IMR-90 (cell line): ENCODE data around the gene PHACTR3. TPM values are rescaled to one million over a fixed set of nuclear protein-coding genes. Genes with fewer than 3 reads are reported as not detected.

Source experiments
- ATAC-seq: fragments of 200-7000 bp; cut with Tn5 transposase; 2 replicates; pipeline ENCODE4 v1.9.1; 2020; ENCODE audit warnings: low read depth, mild to moderate bottlenecking, moderate library complexity
- BruUV-seq: library from RNA; stranded (reverse); fragments of 400-500 nt; replicated peaks from 2 replicates; lab custom pipeline; 2021; lab: Mats Ljungman, UMichigan
- CTCF ChIA-PET: fragments of 300-600 bp; formaldehyde crosslinking; extraction: SDS; loops from one replicate; lab custom pipeline; 2021; ENCODE audit warnings: antibody characterized with exemption; lab: Yijun Ruan, JAX
- POLR2A ChIA-PET: fragments of 300-600 bp; sonication (Branson Sonifier 250); formaldehyde crosslinking; loops from one replicate; lab custom pipeline; 2022; ENCODE audit warnings: antibody characterized with exemption; ENCODE audit not compliant: unreplicated experiment; lab: Charles Lee
- DNase-seq: peaks from one replicate; pipeline ENCODE4 v3.0.0; 2013
- H2AFZ ChIP-seq: replicated peaks from 2 replicates; pipeline ENCODE3; 2013; ENCODE audit warnings: low read length, mild to moderate bottlenecking; ENCODE audit not compliant: poor library complexity
- H2AK5ac ChIP-seq: 2 replicates; pipeline ENCODE4 v1.6.1; 2013; ENCODE audit warnings: low read depth, low read length, inconsistent platforms
- H2AK9ac ChIP-seq: replicated peaks from 2 replicates; pipeline ENCODE3; 2013; ENCODE audit warnings: mild to moderate bottlenecking, low read depth, low read length, moderate library complexity; ENCODE audit not compliant: poor library complexity
- H2BK120ac ChIP-seq: 2 replicates; pipeline ENCODE4 v1.6.1; 2013; ENCODE audit warnings: low read depth, low read length, inconsistent platforms
- H2BK15ac ChIP-seq: 3 replicates; pipeline ENCODE4 v1.6.1; 2013; ENCODE audit warnings: low read depth, low read length, inconsistent platforms
- H2BK20ac ChIP-seq: 2 replicates; pipeline ENCODE4 v1.6.1; 2013; ENCODE audit warnings: low read depth, mild to moderate bottlenecking, inconsistent platforms, low read length, moderate library complexity
- H2BK5ac ChIP-seq: 2 replicates; pipeline ENCODE4 v1.6.1; 2013; ENCODE audit warnings: mild to moderate bottlenecking, low read depth, low read length, inconsistent platforms; ENCODE audit not compliant: poor library complexity, severe bottlenecking
- H3K14ac ChIP-seq: replicated peaks from 2 replicates; pipeline ENCODE4 v1.6.1; 2013; ENCODE audit warnings: low read depth, low read length, inconsistent platforms
- H3K18ac ChIP-seq: 2 replicates; pipeline ENCODE4 v1.6.1; 2013; ENCODE audit warnings: low read depth, low read length, control low read depth
- H3K23ac ChIP-seq: 2 replicates; pipeline ENCODE4 v1.6.1; 2013; ENCODE audit warnings: low read depth, low read length, inconsistent platforms
- H3K27ac ChIP-seq: 2 replicates; pipeline ENCODE4 v1.5.1; 2013; ENCODE audit warnings: mild to moderate bottlenecking, control low read depth, low read length; ENCODE audit not compliant: insufficient read depth
- H3K27me3 ChIP-seq: 2 replicates; pipeline ENCODE4 v1.6.1; 2013; ENCODE audit warnings: low read length; ENCODE audit not compliant: control insufficient read depth, insufficient read depth
- H3K36me3 ChIP-seq: 2 replicates; pipeline ENCODE4 v1.6.1; 2013; ENCODE audit warnings: low read length, mixed read lengths; ENCODE audit not compliant: control insufficient read depth, insufficient read depth
- H3K4ac ChIP-seq: 2 replicates; pipeline ENCODE4 v1.6.1; 2013; ENCODE audit warnings: low read depth, low read length, inconsistent platforms
- H3K4me1 ChIP-seq: 2 replicates; pipeline ENCODE4 v1.6.1; 2013; ENCODE audit warnings: low read length, mixed read lengths; ENCODE audit not compliant: control insufficient read depth, insufficient read depth
- H3K4me2 ChIP-seq: 2 replicates; pipeline ENCODE4 v1.6.1; 2013; ENCODE audit warnings: low read depth, mild to moderate bottlenecking, control low read depth, low read length, moderate library complexity
- H3K4me3 ChIP-seq: 2 replicates; pipeline ENCODE4 v1.5.1; 2013; ENCODE audit warnings: low read depth, mild to moderate bottlenecking, control low read depth, low read length, moderate library complexity; ENCODE audit not compliant: insufficient read depth
- H3K56ac ChIP-seq: 2 replicates; pipeline ENCODE4 v1.6.1; 2013; ENCODE audit warnings: low read length, inconsistent platforms; ENCODE audit not compliant: insufficient read depth; ENCODE audit errors: extremely low read depth
- H3K79me1 ChIP-seq, 2 experiments: 2 replicates each; pipeline ENCODE4 v1.6.1; 2013; ENCODE audit warnings: low read length in 2 of 2, inconsistent platforms in 1 of 2, low read depth in 1 of 2
- H3K9ac ChIP-seq: 2 replicates; pipeline ENCODE4 v1.6.1; 2013; ENCODE audit warnings: low read depth, low read length, control low read depth
- H3K9me1 ChIP-seq: 2 replicates; pipeline ENCODE4 v1.6.1; 2013; ENCODE audit warnings: low read length, inconsistent platforms; ENCODE audit not compliant: insufficient read depth
- H3K9me3 ChIP-seq: 2 replicates; pipeline ENCODE4 v1.6.1; 2013; ENCODE audit warnings: low read length; ENCODE audit not compliant: control insufficient read depth, insufficient read depth
- H4K20me1 ChIP-seq: 2 replicates; pipeline ENCODE4 v1.6.1; 2013; ENCODE audit warnings: low read length, inconsistent platforms; ENCODE audit not compliant: insufficient read depth
- H4K5ac ChIP-seq: 2 replicates; pipeline ENCODE4 v1.6.1; 2013; ENCODE audit warnings: mild to moderate bottlenecking, low read depth, low read length, control low read depth
- H4K8ac ChIP-seq, 2 experiments: 2 replicates each; pipeline ENCODE4 v1.6.1; 2013; ENCODE audit warnings: low read depth in 2 of 2, low read length in 2 of 2, control low read depth in 1 of 2, inconsistent platforms in 1 of 2
- H4K91ac ChIP-seq: 2 replicates; pipeline ENCODE4 v1.6.1; 2013; ENCODE audit warnings: low read depth, low read length, inconsistent platforms; ENCODE audit not compliant: insufficient read depth
- BHLHE40 ChIP-seq: fragments of 150-350 bp; IDR thresholded peaks from 2 replicates; pipeline ENCODE4 v1.6.1; 2016; ENCODE audit warnings: mild to moderate bottlenecking, low read depth, low read length
- CHD1 ChIP-seq: IDR thresholded peaks from 2 replicates; pipeline ENCODE4 v1.6.1; 2012; ENCODE audit warnings: low read depth, low read length, improper control_type of control experiment
- CTCF ChIP-seq: conservative IDR thresholded peaks from 2 replicates; pipeline ENCODE4 v1.5.1; 2012; ENCODE audit warnings: mild to moderate bottlenecking, low read depth, low read length, improper control_type of control experiment
- ELK1 ChIP-seq: fragments of 150-350 bp; IDR thresholded peaks from 2 replicates; pipeline ENCODE4 v1.6.1; 2016; ENCODE audit warnings: low read depth, mild to moderate bottlenecking, low read length, moderate library complexity, borderline replicate concordance
- FOS ChIP-seq: fragments of 150-350 bp; IDR thresholded peaks from 2 replicates; pipeline ENCODE4 v1.6.1; 2016; ENCODE audit warnings: low read depth, low read length
- MAZ ChIP-seq: IDR thresholded peaks from 2 replicates; pipeline ENCODE4 v1.6.1; 2012; ENCODE audit warnings: low read depth, mild to moderate bottlenecking, low read length, improper control_type of control experiment, moderate library complexity, borderline replicate concordance
- MXI1 ChIP-seq: IDR thresholded peaks from 2 replicates; pipeline ENCODE4 v1.6.1; 2012; ENCODE audit warnings: low read depth, mild to moderate bottlenecking, low read length, moderate library complexity, borderline replicate concordance
- RAD21 ChIP-seq: IDR thresholded peaks from 2 replicates; pipeline ENCODE4 v1.6.1; 2012; ENCODE audit warnings: low read length, improper control_type of control experiment
- RCOR1 ChIP-seq: IDR thresholded peaks from 2 replicates; pipeline ENCODE4 v1.6.1; 2012; ENCODE audit warnings: mild to moderate bottlenecking, low read length, improper control_type of control experiment; ENCODE audit not compliant: insufficient replicate concordance
- RFX5 ChIP-seq: IDR thresholded peaks from 2 replicates; pipeline ENCODE4 v1.8.0; 2012; ENCODE audit warnings: low read depth, mild to moderate bottlenecking, low read length, moderate library complexity
- USF2 ChIP-seq: fragments of 150-350 bp; IDR thresholded peaks from 2 replicates; pipeline ENCODE4 v1.6.1; 2017; ENCODE audit warnings: mild to moderate bottlenecking, antibody characterized with exemption, low read length, low read depth
- WGBS, 2 experiments: methylation state at CpG; one replicate each; pipeline versions ENCODE4 v1.1.5 to v1.1.7; 2013; ENCODE audit warnings: missing lambda C conversion rate in 2 of 2; ENCODE audit not compliant: insufficient read length in 1 of 2; ENCODE audit errors: extremely low coverage in 2 of 2; 5-methylcytosine and 5-hydroxymethylcytosine counted together
- dilution Hi-C: fragments of 300-500 bp; cut with HindIII; formaldehyde crosslinking; loops from one replicate; pipeline ENCODE4 v1.14.3; 2018; ENCODE audit warnings: low sequenced_read_pairs; ENCODE audit not compliant: unreplicated experiment
- in situ Hi-C: fragments of 300-500 bp; cut with MboI; formaldehyde crosslinking; loops from 3 replicates; pipeline ENCODE4 v1.14.3; 2019; ENCODE audit warnings: low sequenced_read_pairs, inconsistent platforms, mixed read lengths
- intact Hi-C: fragments of 100-400 bp; cut with micrococcal nuclease; formaldehyde crosslinking; loops from 2 replicates; pipeline ENCODE4 v1.10.0; 2022
- polyA plus RNA-seq, 3 experiments: library from polyadenylated mRNA; depleted of rRNA; stranded (reverse); fragments of >200 nt; gene quantifications; 2 replicates each; pipeline ENCODE4 v1.2.3, GENCODE V29; 2012; ENCODE audit warnings: low replicate concordance in 1 of 3
- total RNA-seq: library from RNA; depleted of rRNA; stranded (reverse); fragments of >200 nt; gene quantifications from 2 replicates; pipeline ENCODE4 v1.2.3, GENCODE V29; 2012

PHACTR3 gene
- total and polyA plus RNA-seq, 2 of the 4 experiments (the other 2 are of a cell fraction) = not detected

- Histone ChIP-seq H3K14ac (no peak overlapping the region), H2AK5ac (no peak overlapping the region), H3K23ac (no peak overlapping the region), H3K79me1 (no peaks in the 10 kb centered on the region), H3K9me3 (no peaks in the 10 kb centered on the region), H4K8ac (no peak overlapping the region), H3K4me3 (no peak overlapping the region), H3K27me3 (peaks cover 8% of the 10 kb centered on the region; the same call in 1 of the 2 replicates), H3K27ac (no peak overlapping the region), H3K9me1 (no peaks in the 10 kb centered on the region), H2AFZ (no peak overlapping the region), H2AK9ac (no peak overlapping the region), H4K5ac (no peak overlapping the region), H3K4me1 (no peaks in the 10 kb centered on the region), H4K20me1 (no peaks in the 10 kb centered on the region), H3K56ac (no peak overlapping the region), H2BK15ac (no peak overlapping the region), H2BK5ac (no peak overlapping the region), H3K4ac (no peak overlapping the region), H3K9ac (no peak overlapping the region), H3K18ac (no peak overlapping the region), H3K4me2 (no peak overlapping the region), H3K36me3 (no peaks in the 10 kb centered on the region), H2BK120ac (no peak overlapping the region), H2BK20ac (no peak overlapping the region), H4K91ac (no peak overlapping the region)
- intact Hi-C loops (no loop called here), dilution Hi-C loops (no loop called here), in situ Hi-C loops (no loop called here)
- no peak for ATAC-seq
- TF ChIP-seq MXI1 (no peak), CHD1 (no peak), RAD21 (no peak), MAZ (no peak), RFX5 (no peak), ELK1 (no peak), FOS (no peak), USF2 (no peak), BHLHE40 (no peak), RCOR1 (no peak), CTCF (no peak)
- WGBS, 2 experiments = no CpG with 5 or more reads among the region's 9 CpGs
- ChIA-PET CTCF (no interaction called here), POLR2A (no interaction called here)
- no TSS peak for BruUV-seq
- no peak for DNase-seq
These were observed 1.2 kb upstream of the PHACTR3 start for GRCh38 chr20:59603176-59603575.
